IMR-90 (cell line): ENCODE measurements around the gene ZKSCAN5. TPM values are rescaled to one million over a fixed set of nuclear protein-coding genes. Genes with fewer than 3 reads are reported as not detected.
A peak's percentile ranks its signal among the peaks of the same experiment; 100 is the strongest.

Source experiments
- ATAC-seq: fragments of 200-7000 bp; cut with Tn5 transposase; 2 replicates; pipeline ENCODE4 v1.9.1; 2020; ENCODE audit warnings: low read depth, mild to moderate bottlenecking, moderate library complexity
- BruUV-seq: library from RNA; stranded (reverse); fragments of 400-500 nt; replicated peaks from 2 replicates; lab custom pipeline; 2021; lab: Mats Ljungman, UMichigan
- CTCF ChIA-PET: fragments of 300-600 bp; formaldehyde crosslinking; extraction: SDS; loops from one replicate; lab custom pipeline; 2021; ENCODE audit warnings: antibody characterized with exemption; lab: Yijun Ruan, JAX
- POLR2A ChIA-PET: fragments of 300-600 bp; sonication (Branson Sonifier 250); formaldehyde crosslinking; loops from one replicate; lab custom pipeline; 2022; ENCODE audit warnings: antibody characterized with exemption; ENCODE audit not compliant: unreplicated experiment; lab: Charles Lee
- DNase-seq: peaks from one replicate; pipeline ENCODE4 v3.0.0; 2013
- H2AFZ ChIP-seq: replicated peaks from 2 replicates; pipeline ENCODE3; 2013; ENCODE audit warnings: low read length, mild to moderate bottlenecking; ENCODE audit not compliant: poor library complexity
- H2AK5ac ChIP-seq: 2 replicates; pipeline ENCODE4 v1.6.1; 2013; ENCODE audit warnings: low read depth, low read length, inconsistent platforms
- H2AK9ac ChIP-seq: replicated peaks from 2 replicates; pipeline ENCODE3; 2013; ENCODE audit warnings: mild to moderate bottlenecking, low read depth, low read length, moderate library complexity; ENCODE audit not compliant: poor library complexity
- H2BK120ac ChIP-seq: 2 replicates; pipeline ENCODE4 v1.6.1; 2013; ENCODE audit warnings: low read depth, low read length, inconsistent platforms
- H2BK15ac ChIP-seq: 3 replicates; pipeline ENCODE4 v1.6.1; 2013; ENCODE audit warnings: low read depth, low read length, inconsistent platforms
- H2BK20ac ChIP-seq: 2 replicates; pipeline ENCODE4 v1.6.1; 2013; ENCODE audit warnings: low read depth, mild to moderate bottlenecking, inconsistent platforms, low read length, moderate library complexity
- H2BK5ac ChIP-seq: 2 replicates; pipeline ENCODE4 v1.6.1; 2013; ENCODE audit warnings: mild to moderate bottlenecking, low read depth, low read length, inconsistent platforms; ENCODE audit not compliant: poor library complexity, severe bottlenecking
- H3K14ac ChIP-seq: replicated peaks from 2 replicates; pipeline ENCODE4 v1.6.1; 2013; ENCODE audit warnings: low read depth, low read length, inconsistent platforms
- H3K18ac ChIP-seq: 2 replicates; pipeline ENCODE4 v1.6.1; 2013; ENCODE audit warnings: low read depth, low read length, control low read depth
- H3K23ac ChIP-seq: 2 replicates; pipeline ENCODE4 v1.6.1; 2013; ENCODE audit warnings: low read depth, low read length, inconsistent platforms
- H3K27ac ChIP-seq: 2 replicates; pipeline ENCODE4 v1.5.1; 2013; ENCODE audit warnings: mild to moderate bottlenecking, control low read depth, low read length; ENCODE audit not compliant: insufficient read depth
- H3K27me3 ChIP-seq: 2 replicates; pipeline ENCODE4 v1.6.1; 2013; ENCODE audit warnings: low read length; ENCODE audit not compliant: control insufficient read depth, insufficient read depth
- H3K36me3 ChIP-seq: 2 replicates; pipeline ENCODE4 v1.6.1; 2013; ENCODE audit warnings: low read length, mixed read lengths; ENCODE audit not compliant: control insufficient read depth, insufficient read depth
- H3K4ac ChIP-seq: 2 replicates; pipeline ENCODE4 v1.6.1; 2013; ENCODE audit warnings: low read depth, low read length, inconsistent platforms
- H3K4me1 ChIP-seq: 2 replicates; pipeline ENCODE4 v1.6.1; 2013; ENCODE audit warnings: low read length, mixed read lengths; ENCODE audit not compliant: control insufficient read depth, insufficient read depth
- H3K4me2 ChIP-seq: 2 replicates; pipeline ENCODE4 v1.6.1; 2013; ENCODE audit warnings: low read depth, mild to moderate bottlenecking, control low read depth, low read length, moderate library complexity
- H3K4me3 ChIP-seq: 2 replicates; pipeline ENCODE4 v1.5.1; 2013; ENCODE audit warnings: low read depth, mild to moderate bottlenecking, control low read depth, low read length, moderate library complexity; ENCODE audit not compliant: insufficient read depth
- H3K56ac ChIP-seq: 2 replicates; pipeline ENCODE4 v1.6.1; 2013; ENCODE audit warnings: low read length, inconsistent platforms; ENCODE audit not compliant: insufficient read depth; ENCODE audit errors: extremely low read depth
- H3K79me1 ChIP-seq, 2 experiments: 2 replicates each; pipeline ENCODE4 v1.6.1; 2013; ENCODE audit warnings: low read length in 2 of 2, inconsistent platforms in 1 of 2, low read depth in 1 of 2
- H3K9ac ChIP-seq: 2 replicates; pipeline ENCODE4 v1.6.1; 2013; ENCODE audit warnings: low read depth, low read length, control low read depth
- H3K9me1 ChIP-seq: 2 replicates; pipeline ENCODE4 v1.6.1; 2013; ENCODE audit warnings: low read length, inconsistent platforms; ENCODE audit not compliant: insufficient read depth
- H3K9me3 ChIP-seq: 2 replicates; pipeline ENCODE4 v1.6.1; 2013; ENCODE audit warnings: low read length; ENCODE audit not compliant: control insufficient read depth, insufficient read depth
- H4K20me1 ChIP-seq: 2 replicates; pipeline ENCODE4 v1.6.1; 2013; ENCODE audit warnings: low read length, inconsistent platforms; ENCODE audit not compliant: insufficient read depth
- H4K5ac ChIP-seq: 2 replicates; pipeline ENCODE4 v1.6.1; 2013; ENCODE audit warnings: mild to moderate bottlenecking, low read depth, low read length, control low read depth
- H4K8ac ChIP-seq, 2 experiments: 2 replicates each; pipeline ENCODE4 v1.6.1; 2013; ENCODE audit warnings: low read depth in 2 of 2, low read length in 2 of 2, control low read depth in 1 of 2, inconsistent platforms in 1 of 2
- H4K91ac ChIP-seq: 2 replicates; pipeline ENCODE4 v1.6.1; 2013; ENCODE audit warnings: low read depth, low read length, inconsistent platforms; ENCODE audit not compliant: insufficient read depth
- MAFK ChIP-seq: IDR thresholded peaks from 2 replicates; pipeline ENCODE4 v1.6.1; 2012; ENCODE audit warnings: low read depth, low read length, improper control_type of control experiment
- MAZ ChIP-seq: IDR thresholded peaks from 2 replicates; pipeline ENCODE4 v1.6.1; 2012; ENCODE audit warnings: low read depth, mild to moderate bottlenecking, low read length, improper control_type of control experiment, moderate library complexity, borderline replicate concordance
- MXI1 ChIP-seq: IDR thresholded peaks from 2 replicates; pipeline ENCODE4 v1.6.1; 2012; ENCODE audit warnings: low read depth, mild to moderate bottlenecking, low read length, moderate library complexity, borderline replicate concordance
- RFX5 ChIP-seq: IDR thresholded peaks from 2 replicates; pipeline ENCODE4 v1.8.0; 2012; ENCODE audit warnings: low read depth, mild to moderate bottlenecking, low read length, moderate library complexity
- WGBS, 2 experiments: methylation state at CpG; one replicate each; pipeline versions ENCODE4 v1.1.5 to v1.1.7; 2013; ENCODE audit warnings: missing lambda C conversion rate in 2 of 2; ENCODE audit not compliant: insufficient read length in 1 of 2; ENCODE audit errors: extremely low coverage in 2 of 2; 5-methylcytosine and 5-hydroxymethylcytosine counted together
- dilution Hi-C: fragments of 300-500 bp; cut with HindIII; formaldehyde crosslinking; loops from one replicate; pipeline ENCODE4 v1.14.3; 2018; ENCODE audit warnings: low sequenced_read_pairs; ENCODE audit not compliant: unreplicated experiment
- in situ Hi-C: fragments of 300-500 bp; cut with MboI; formaldehyde crosslinking; loops from 3 replicates; pipeline ENCODE4 v1.14.3; 2019; ENCODE audit warnings: low sequenced_read_pairs, inconsistent platforms, mixed read lengths
- intact Hi-C: fragments of 100-400 bp; cut with micrococcal nuclease; formaldehyde crosslinking; loops from 2 replicates; pipeline ENCODE4 v1.10.0; 2022
- polyA plus RNA-seq, 3 experiments: library from polyadenylated mRNA; depleted of rRNA; stranded (reverse); fragments of >200 nt; gene quantifications; 2 replicates each; pipeline ENCODE4 v1.2.3, GENCODE V29; 2012; ENCODE audit warnings: low replicate concordance in 1 of 3
- total RNA-seq: library from RNA; depleted of rRNA; stranded (reverse); fragments of >200 nt; gene quantifications from 2 replicates; pipeline ENCODE4 v1.2.3, GENCODE V29; 2012

The ZKSCAN5 gene
- total and polyA plus RNA-seq, 2 of the 4 experiments (the other 2 are of a cell fraction) = 5.5 to 16.3 TPM

DNA sequence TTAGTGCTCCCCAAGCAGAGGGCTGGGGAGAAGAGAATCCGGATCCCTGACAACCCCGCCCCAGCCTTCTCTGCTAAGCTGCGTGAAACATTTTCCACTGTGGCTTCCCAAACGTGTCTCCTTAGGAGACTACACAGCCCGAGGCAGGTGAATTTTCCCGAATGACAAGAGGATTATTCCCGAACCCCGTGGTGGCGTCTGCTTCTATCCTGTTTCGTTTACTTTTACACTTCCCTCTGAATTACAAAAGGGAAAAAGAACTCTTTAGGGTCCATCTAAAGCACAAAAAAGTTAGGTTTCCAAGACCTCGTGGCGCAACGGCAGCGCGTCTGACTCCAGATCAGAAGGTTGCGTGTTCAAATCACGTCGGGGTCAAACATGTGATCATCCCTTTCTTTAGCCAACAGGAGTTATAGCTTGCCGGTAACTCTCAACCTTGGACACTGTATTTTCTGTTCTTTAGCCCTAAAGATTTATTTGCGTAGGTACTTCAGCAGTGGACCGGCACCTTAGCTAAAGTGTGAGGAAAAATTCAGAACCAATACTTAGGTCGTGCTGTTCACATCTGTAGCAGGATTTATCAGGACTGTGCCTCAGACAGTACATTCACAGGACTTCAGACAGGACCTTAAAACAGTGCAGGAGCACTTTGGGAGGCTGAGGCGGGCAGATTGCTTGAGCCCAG lies 34.9 kb upstream of the ZKSCAN5 start:
- POLR2A ChIA-PET = no interaction called here

More for the DNA sequence above, 34.9 kb upstream of the ZKSCAN5 start:
- Histone ChIP-seq H2AK5ac (no peak overlapping the region), H2BK5ac (no peak overlapping the region), H3K9me3 (no peaks in the 10 kb centered on the region), H3K4me1 (peaks cover 2% of the 10 kb centered on the region; the same call in 1 of the 2 replicates), H4K8ac (no peak overlapping the region), H2AK9ac (no peak overlapping the region), H2BK20ac (no peak overlapping the region), H3K36me3 (no peaks in the 10 kb centered on the region), H4K20me1 (no peaks in the 10 kb centered on the region), H3K4ac (no peak overlapping the region), H3K4me3 (no peak overlapping the region), H3K14ac (no peak overlapping the region), H3K56ac (no peak overlapping the region), H4K5ac (no peak overlapping the region), H3K9ac (no peak overlapping the region), H2BK15ac (no peak overlapping the region), H2BK120ac (no peak overlapping the region), H3K4me2 (no peak overlapping the region), H3K9me1 (peaks cover 3% of the 10 kb centered on the region; the same call in 1 of the 2 replicates), H3K23ac (no peak overlapping the region), H2AFZ (peak overlapping the region; percentile 67), H3K27ac (no peak overlapping the region), H3K79me1 (peaks cover 7 to 33% of the 10 kb centered on the region in 2 experiments), H4K91ac (no peak overlapping the region), H3K18ac (no peak overlapping the region), H3K27me3 (no peaks in the 10 kb centered on the region)
- in situ Hi-C loops (no loop called here), intact Hi-C loops (no loop called here), dilution Hi-C loops (no loop called here)
- BruUV-seq = no TSS peak
- ATAC-seq = no peak
- CTCF ChIA-PET = interaction anchor here (0.6 kb wide), 1 partner anchor 598 kb away, joined by 3 read pairs; no protein-coding TSS in a partner anchor
- DNase-seq = no peak
- 30% methylated on average over 7 of the region's 23 CpGs; no CpG with 5 or more reads in 1 of the 2 experiments for WGBS, 2 experiments
- TF ChIP-seq MAFK (no peak), RFX5 (no peak), MXI1 (no peak), MAZ (no peak)
